GM19035 (cell line): Measurements from ENCODE around the gene SAMD14.

Experiments
- ATAC-seq: cut with Tn5 transposase; IDR thresholded peaks from one replicate; pipeline ENCODE4 v1.9.1; 2021; ENCODE audit not compliant: unreplicated experiment

The SAMD14 gene

DNA sequence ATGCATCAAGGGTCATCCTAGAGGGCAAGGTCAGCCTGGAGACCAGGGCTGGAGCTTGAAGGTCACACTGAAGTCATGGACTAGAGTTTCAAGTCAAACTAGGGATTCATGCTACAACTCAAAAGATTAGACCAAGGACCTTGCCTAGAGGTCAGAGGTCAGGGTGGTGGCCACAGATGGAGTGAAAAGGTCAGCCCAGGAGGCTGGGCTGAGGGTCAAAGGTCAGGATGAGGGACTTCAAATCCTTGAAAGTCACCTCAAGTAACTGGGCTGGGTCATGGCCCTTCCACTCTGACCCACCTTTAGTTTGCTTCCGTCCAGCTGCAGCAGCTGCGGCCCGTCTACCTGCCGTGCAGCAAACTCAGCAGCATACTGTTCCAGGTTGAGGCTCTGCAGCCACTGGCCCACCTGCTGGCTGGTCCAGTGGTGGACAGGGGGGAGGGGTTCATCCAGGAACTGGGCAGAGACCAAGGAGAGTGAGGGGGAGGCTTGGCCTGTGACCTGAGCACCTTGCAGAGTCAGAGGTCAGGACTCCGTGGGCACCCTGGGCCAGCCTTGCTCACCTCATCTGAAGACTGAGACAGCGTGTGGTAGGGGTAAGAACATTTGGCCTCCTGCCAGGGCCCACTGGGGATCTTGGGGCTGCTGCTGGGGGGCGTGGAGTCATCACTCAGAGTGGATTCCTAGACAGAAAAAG is 16.2 kb downstream of the SAMD14 start:
- ATAC-seq = no peak

DNA sequence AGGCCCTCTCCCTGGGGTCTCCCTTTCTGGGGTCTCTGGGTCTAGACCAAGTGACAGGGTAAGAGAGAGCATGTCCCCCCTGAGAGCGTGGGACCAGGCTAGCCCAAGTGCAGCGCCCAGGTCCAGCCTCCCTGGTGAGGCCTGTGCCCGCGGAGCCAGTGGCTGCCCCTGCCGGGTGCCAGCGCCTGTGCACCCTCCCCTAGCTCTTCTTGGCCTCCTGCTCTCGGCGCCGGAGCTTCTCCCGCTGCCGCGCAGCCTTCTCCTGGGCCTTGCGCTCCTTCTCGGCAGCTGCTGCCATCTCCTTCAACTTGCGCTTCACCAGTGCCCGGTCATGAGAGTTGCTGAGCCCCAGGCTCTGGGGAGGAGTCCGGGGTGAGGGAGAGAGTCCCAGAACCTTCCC is 17.3 kb downstream of the SAMD14 start:
- no peak for ATAC-seq

DNA sequence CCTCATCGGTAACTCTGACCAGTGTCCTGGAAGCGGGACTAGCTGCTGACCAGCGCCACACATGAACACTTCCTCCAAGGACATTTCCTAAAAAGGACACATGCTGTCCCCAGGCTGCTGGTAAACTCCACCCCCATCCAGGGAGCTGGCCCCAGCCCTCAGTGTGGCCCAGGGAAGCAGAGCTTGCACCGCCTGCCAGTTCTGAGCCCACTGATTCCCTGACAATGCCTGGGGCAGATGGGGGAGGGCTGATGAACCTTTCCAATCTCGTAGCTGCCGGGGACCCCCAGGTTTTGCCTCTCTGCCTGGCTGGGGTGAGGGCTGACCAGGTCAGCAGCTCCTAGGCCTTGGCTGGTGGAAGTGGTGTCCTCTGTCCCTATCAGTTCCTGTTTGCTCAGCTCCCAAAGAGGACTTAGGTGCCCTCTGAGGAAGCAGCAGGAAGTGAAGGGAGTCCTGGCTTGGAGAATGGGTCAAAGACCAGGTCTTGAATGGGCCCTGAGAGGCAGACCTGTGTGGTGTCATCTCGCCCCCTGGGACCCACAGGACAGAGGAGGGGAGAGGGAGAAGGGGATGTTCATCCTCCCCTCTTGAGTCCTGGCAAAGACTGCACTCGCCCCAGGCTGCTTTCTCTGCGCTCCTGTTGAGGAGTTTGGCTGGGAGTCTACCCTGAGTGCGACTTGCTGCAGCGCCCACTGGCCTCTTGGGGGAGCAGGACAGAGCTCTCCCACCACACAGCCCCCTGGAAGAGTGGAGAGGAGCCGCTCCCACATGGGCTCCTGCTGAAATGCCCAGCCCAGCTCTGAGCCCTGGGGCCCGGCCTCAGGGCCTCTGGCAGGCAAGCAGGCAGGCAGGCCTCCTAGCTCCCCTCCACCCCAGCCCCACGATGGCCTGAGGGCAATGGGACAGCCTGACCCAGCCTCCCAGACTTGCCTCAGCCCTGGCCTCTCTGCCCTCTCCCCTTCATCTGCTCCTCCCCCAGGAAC is 18.0 kb downstream of the SAMD14 start:
- no peak for ATAC-seq

DNA sequence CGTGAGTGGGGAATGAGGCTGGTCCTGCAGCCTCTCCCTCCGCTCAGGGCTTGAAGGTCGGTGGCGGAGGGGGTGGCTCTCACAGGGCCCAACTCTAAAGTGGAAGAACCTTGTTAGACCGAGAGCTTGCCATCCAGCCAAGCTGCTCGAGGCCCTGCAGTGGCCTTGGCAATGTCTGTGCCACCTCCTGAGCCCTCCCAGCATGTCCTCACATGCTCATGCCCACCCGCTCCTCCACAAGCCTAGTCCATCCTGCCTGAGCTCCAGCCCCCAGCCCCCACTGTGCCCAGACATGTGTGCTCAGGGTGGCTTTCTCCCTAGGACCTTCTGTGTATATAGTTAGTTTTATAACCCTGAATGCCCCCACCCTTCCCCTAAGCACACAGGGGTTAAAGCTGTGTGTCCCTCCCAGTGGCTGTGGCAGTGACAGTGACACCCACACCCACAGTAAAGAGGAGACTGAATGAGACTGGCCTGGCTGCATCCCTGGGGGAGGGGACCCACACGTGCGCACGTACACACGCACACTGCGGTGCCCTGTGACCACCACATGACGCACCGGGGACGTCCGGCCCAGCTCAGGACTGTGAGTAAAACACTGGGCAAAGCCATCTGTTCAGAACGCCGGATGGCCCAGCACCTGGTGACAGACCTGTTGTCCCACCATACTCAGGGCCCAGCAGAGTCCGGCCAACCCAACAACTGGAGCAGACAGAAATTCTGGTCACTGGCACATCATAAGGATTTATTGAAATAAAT is 19.2 kb downstream of the SAMD14 start:
- no peak for ATAC-seq

DNA sequence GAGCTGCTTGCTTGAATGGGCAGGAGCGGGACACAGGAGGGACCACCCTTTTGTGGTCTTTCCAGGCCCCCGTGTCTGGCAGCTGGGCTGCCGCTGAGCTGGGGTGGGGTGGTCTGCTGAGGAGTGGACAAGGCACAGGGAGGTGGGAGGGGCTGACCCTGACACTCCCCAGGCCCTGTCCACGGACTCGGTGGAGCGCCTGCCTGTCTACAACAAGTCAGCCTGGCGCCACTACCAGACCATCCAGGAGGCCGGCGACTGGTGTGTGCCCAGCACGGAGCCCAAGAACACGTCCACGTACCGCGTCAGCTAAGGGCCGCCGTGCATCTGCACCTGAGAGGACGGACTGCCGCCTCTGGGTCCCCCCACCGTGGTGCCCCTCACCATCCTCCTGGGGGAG is 20.2 kb downstream of the SAMD14 start:
- no peak for ATAC-seq

DNA sequence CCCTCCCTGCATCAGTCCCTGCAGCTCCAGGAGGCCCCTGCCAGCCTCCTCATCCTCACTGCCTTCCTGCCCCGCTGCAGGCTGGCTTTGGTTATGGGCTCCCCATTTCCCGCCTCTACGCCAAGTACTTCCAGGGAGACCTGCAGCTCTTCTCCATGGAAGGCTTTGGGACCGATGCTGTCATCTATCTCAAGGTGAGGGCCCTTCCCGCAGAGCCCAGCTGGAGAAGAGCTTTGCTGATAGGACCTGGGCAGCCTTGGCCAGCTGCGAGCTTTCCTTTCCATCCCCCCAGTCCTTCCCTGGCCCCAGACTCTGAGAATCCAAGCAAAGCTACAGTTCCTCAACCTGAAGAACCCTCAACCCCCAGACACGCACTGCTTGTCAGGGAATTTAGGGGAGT is 20.8 kb downstream of the SAMD14 start:
- no peak for ATAC-seq

DNA sequence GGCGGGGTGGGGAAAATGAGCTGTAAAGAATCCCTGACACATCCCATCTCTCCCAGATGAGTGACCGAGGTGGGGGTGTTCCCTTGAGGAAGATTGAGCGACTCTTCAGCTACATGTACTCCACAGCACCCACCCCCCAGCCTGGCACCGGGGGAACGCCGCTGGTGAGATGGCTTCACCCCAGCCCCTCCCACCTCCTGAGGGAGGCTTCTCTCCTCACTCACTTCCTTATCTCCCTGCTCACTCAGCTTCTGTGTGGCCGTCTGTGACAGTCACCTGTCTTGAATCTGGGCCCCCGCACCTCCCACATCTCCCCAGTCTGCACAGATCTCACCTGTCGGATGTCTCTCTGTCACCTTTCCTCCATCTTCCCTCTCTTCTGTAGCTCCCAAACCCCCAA is 21.4 kb downstream of the SAMD14 start:
- no peak for ATAC-seq

DNA sequence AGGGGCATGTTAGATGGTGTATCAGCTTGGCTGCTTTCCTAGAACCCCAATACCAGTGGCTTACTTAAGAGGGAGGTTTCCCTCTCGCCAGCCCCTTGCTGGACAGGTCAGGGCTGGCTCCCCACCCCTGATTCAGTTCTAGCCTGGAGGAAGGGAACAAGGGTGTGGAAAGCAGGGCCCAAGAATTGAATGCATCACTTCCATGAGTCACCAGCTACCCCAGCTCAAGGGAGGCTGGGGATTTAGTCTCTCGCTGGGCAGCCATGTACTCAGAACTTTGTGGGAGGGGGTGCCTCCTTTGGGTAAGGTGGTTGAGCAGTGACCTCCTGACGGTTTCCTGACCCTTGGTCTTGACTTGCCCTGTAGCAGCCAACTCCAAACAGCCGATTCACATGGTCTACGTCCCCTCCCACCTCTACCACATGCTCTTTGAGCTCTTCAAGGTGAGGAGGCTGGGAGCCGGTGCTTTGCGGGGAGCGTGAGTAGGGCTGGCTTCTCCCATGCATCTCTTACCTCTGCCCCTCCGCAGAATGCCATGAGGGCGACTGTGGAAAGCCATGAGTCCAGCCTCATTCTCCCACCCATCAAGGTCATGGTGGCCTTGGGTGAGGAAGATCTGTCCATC is 22.1 kb downstream of the SAMD14 start:
- no peak for ATAC-seq

DNA sequence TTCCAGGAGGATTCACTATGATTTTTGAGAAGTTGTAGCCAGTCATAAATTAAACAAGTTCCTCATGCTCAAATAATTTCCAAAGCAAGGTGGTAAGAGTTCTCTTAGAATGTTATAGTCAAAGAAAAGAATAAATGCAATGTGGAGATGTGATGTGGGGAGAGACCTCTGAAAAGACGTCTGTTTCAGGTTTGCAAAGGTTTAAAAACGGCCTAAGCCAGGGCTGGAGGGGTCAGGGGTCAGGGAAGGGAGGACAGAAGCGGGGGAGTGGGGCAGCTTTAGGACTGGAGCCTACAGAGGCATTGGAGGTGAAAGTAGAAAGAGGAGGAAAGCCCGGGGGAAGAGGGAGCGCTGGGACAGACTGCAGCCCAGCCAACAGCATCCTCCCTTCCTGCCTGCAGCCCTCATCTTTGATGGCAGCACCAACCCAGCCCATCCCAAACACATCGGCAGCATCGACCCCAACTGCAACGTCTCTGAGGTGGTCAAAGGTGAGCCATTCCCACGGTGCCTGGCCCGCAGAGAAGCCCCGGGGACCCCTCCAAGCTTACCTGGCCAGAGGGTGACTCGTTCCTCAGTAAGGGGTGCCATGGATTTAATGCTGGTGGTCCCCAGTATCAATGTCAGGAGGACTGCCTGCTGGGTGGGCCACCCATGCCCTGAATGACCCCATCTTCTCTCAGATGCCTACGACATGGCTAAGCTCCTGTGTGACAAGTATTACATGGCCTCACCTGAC is 23.4 kb downstream of the SAMD14 start:
- no peak for ATAC-seq

DNA sequence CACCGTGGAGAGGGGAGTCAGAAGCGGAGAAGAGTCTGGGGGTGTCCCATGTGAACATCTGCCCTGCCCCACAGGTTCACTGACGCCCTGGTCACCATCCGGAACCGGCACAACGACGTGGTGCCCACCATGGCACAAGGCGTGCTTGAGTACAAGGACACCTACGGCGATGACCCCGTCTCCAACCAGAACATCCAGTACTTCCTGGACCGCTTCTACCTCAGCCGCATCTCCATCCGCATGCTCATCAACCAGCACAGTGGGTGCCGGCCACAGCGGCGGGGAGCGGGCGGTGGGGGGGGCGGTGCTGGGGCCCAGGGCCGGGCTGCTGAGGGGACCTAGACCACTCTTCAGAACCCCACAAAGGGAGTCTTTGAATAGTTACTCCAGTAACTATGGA is 24.1 kb downstream of the SAMD14 start:
- ATAC-seq = no peak

DNA sequence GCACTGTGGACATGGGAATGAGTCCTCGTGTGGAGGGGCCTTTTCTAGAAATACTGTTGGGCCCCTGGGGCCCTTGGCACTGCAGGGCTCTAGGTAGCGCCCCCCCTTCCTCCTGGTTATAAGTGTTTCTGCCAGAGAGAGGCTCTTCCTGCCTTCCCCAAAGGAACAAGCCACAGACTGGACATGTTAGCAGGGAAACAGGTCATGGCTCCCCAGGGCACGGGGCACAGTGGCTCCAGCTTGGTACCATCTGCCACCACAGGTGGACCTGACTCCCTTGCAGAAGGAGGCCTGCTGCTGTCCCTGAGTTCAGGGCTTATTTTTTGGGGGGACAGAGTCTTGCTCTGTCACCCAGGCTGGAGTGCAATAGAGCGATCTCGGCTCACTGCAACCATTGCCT is 26.0 kb downstream of the SAMD14 start:
- no peak for ATAC-seq

DNA sequence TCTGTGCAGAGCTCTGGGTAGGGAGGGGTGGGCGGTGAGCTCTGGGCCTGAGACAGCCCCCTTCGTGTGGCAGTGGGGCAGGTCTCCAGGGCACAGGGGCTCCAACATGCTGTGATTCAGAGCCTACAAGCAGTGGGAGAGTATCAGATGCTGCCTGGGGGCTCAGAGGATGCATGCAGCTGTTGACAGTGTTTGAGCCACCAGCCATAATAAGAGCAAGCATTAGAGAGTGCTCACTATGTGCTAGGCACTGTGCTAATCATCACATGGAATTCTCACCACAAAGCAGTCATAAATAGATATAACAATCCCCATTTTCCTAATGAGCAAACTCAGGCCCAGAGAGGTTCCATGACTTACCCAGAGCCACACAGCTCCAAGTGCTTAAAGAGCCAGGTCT is 26.7 kb downstream of the SAMD14 start:
- ATAC-seq = no peak

DNA sequence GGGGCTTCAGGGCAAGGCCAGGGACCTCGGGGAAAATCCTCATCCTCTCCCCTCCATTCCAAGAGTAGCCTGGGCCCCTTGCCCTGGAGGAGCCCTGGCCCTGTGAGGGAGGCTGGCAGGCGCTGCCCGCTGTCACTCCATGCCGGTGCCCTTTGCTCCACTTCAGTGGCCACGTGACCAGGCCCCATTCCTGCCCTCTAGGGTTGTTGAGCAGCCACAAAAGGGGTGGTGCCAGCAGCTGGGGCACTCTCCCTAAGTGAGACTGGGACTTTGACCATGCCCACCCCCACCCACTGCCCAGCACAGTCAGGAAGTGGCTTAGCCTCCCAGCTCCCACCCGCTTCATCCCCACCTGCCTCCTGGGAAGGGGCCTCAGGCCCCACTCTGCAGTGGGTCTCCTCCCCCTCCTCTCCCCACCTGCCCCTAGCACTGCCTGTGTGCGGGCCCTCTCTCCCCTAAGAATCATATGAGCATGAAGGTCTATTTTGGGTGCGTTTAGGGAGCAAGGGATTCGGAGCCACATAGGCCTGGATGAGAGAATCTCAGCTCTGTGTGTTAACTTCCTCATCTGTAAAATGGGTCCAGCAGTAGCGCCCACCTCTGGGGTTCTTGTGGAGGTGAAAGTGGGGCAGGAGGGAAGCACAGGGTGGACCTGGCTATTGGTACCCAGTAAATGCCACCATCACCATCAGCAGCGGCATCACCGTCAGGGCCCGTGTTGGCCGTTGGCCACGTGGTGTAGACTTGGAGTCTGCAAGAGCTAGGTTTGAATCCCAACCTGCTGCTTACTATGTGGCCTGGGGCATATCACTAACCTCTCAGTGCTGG is 27.6 kb downstream of the SAMD14 start:
- no peak for ATAC-seq

DNA sequence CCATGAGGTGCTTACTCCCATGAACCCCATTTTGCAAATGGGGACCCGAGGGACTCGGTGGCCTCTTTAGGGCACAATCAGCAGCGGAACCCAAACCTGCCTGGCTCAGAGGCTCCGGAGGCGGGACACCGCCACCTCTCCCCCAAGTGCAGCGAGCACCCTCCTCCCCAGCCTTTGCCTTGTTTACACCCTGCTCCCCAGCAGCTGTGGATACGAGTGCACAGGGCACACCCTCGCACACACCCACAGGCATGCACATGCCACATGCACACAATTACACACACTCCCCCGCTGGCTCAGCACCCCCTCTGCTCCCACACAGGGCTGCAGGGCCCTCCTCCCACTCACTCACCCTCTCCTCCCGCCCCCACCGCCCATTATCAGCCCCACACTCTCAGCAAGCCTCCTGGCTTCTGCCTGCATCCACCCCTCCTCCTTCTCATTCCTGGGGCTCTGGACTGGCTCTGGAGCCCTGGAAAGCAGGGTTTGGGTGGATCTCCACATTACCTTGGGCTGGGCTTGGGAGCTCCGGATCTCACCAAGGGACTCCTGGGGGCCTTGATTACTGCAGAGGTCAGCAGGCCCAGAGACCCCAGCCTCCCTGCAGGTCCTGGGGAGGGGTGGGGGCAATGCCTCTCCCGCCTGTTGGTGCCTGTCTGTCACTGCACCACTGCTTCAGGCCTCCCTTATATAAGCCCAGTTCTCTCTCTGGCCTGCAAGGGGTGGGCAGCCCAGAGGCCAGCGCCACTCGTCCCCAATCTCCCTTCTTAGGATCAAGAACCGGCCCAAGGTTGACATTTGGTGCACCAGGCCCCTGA is 28.4 kb downstream of the SAMD14 start:
- no peak for ATAC-seq

DNA sequence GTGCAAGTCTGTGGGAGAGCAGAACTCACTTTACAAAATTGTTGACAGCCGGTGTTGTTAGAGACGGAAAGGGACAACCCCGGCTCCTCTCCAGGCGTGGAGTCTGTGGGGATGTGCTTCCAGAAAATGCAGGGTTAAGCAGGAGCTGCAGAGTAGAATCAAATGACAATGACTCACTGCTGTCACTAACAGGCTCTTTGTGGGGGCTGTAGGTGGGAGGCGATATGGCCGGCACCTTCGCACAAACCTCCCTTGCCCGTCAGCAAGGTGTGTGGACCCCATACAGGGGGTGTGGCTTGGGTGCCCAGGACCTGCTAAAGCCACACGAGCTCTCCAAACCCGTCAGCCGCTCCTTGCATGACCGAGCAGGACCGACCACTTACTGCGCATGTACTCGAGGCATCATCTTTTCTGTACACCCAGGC is 29.0 kb downstream of the SAMD14 start:
- ATAC-seq = no peak

DNA sequence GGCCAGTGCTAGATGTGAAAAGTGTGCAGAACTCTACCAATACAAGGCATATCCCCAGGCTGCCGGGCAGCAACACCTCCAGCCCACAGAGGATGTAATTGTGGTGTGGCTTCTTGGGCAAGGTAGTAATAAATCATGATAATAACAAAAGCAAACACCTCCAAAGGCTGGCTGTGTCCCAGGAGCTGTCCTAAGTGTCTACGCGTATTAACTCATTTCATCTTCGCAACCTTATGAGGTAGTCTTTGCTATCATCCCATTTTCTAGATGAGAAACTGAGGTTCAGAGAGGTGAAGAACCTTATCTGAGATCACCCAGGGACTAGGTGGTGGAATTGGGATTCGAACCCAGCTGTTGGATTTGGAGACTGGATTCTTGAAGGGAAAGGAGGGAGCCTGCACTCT is 29.5 kb downstream of the SAMD14 start:
- no peak for ATAC-seq

DNA sequence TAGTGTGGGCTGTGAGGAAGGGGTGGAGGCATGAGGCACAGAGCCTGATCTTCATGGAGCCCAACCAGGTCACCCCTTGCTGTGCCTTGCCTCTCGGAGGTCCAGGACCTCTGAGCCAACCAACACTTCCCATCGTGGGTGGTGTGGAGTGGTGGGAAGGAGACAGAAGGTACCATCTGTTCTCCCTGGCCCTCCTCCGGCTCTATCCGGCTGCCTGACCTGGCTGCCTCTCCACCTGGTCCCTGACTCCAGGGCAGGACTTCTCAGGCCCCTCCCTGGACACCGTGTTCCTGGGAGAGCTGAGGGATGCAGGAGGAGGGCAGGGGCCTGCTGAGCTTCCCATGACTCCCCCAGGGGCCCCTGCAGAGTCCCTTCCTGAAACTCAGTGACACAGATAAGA is 31.0 kb downstream of the SAMD14 start:
- no peak for ATAC-seq

DNA sequence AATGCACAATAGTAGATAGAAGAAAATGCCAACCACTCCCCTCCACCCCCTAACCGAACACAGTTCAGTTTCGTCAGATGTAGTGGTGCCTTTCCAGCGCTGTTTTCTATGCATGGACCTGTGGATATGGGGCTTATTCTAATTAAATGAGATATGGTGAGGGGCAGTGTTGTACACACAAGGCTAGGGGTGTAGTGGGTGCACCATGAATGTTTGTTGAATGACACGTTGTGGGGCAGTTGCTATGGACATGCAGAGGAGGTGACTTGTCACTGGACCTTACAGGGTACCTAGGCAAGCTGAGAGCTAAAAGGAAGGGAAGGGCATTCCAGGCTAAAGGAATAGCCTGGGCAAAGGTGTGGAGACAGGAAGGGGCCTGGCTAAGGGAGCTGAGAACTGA is 31.4 kb downstream of the SAMD14 start:
- no peak for ATAC-seq

DNA sequence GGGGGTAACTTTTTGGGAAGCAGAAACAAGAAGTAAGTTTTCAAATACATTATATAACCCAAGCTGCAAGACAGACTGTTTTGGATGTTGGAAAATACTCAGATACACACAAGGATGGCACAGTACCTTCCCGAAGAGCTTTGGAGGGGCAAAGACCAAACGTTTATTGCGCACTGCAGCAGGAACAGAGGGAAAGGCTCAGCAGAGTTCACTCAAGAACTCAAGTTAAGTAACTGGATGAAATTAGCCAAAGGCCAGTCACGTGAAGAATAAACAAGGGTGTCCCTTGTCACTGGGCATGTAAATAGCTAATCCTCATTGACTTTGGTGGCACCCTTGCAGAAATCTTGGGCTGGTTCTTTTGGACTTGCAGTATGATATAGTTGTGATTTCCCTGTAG is 32.0 kb downstream of the SAMD14 start:
- ATAC-seq = no peak
